Measurements from ENCODE around the gene OR11H6. TPM values are rescaled to one million over a fixed set of nuclear protein-coding genes. Genes with fewer than 3 reads are reported as not detected.
"Not testable (repeated sequence)": the region's sequence is repeated elsewhere in the genome, so short reads cannot be mapped to it uniquely, and the experiment has no call there.

The OR11H6 gene
- total RNA-seq, 4 donors from 2014 or later, result not detected

DNA sequence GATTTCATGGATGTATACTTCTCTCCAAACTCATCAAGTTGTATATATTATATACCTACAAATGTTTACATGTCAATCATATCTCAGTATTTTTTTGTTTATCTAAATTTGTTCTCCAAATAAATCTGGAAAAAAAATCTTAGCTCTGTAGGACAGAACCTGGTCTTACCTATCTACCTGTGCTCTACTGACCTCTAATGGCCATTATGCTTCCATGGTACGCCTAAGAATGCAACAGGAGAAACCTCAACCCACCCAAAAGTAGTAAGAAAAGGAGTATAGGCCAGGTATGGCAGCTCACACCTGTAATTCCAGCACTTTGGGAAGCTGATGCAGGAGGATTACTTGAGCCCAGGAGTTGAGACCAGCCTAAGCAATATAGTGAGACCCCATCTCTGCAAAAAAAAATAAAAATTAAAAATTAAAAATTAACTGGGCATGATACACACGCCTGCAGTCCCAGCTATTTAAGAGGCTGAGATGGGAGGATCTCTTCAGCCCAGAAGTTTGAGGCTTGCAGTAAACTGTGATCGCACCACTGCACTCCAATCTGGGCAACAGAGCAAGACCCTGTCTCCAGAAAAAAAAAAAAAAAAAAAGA lies 24.2 kb downstream of the OR11H6 start:
- no peaks in the 10 kb centered on the region for H3K36me3 ChIP-seq
- H3K4me1 ChIP-seq, result no peaks in the 10 kb centered on the region
- no peak overlapping the region for H3K4me3 ChIP-seq
- 60 to 83% methylated on average over 2 of the region's 3 CpGs for WGBS, 2 donors (ENCODE audit: low coverage in 1 of 2)
- peaks cover 0 to 7% (median 0%) of the 10 kb centered on the region in 3 donors for H3K9me3 ChIP-seq
- no peak for ATAC-seq
- no peaks in the 10 kb centered on the region for H3K27me3 ChIP-seq
- TF ChIP-seq EP300 (IDR thresholded peaks at IDR 0.05), result no peak
- TF ChIP-seq POLR2AphosphoS5 (IDR thresholded peaks at IDR 0.05), result no peak
- TF ChIP-seq POLR2A (IDR thresholded peaks at IDR 0.05), result no peak
- no peak for TF ChIP-seq CTCF (IDR thresholded peaks at IDR 0.05)
- H3K27ac ChIP-seq, result no peak overlapping the region

GRCh38 chr14:20262642-20263128 lies 39.2 kb downstream of the OR11H6 start:
- Histone ChIP-seq H3K4me3 (no peak overlapping the region), H3K9me3 (no peaks in the 10 kb centered on the region), H3K4me1 (no peaks in the 10 kb centered on the region), H3K27me3 (no peaks in the 10 kb centered on the region), H3K36me3 (no peaks in the 10 kb centered on the region), H3K27ac (no peak overlapping the region)
- 41 to 83% methylated on average over 1 to 2 of the region's 3 CpGs for WGBS, 2 donors (ENCODE audit: low coverage in 1 of 2)
- ATAC-seq, result no peak
- TF ChIP-seq POLR2AphosphoS5 (IDR thresholded peaks at IDR 0.05) (no peak), CTCF (IDR thresholded peaks at IDR 0.05) (no peak), EP300 (IDR thresholded peaks at IDR 0.05) (no peak), POLR2A (IDR thresholded peaks at IDR 0.05) (no peak)

DNA sequence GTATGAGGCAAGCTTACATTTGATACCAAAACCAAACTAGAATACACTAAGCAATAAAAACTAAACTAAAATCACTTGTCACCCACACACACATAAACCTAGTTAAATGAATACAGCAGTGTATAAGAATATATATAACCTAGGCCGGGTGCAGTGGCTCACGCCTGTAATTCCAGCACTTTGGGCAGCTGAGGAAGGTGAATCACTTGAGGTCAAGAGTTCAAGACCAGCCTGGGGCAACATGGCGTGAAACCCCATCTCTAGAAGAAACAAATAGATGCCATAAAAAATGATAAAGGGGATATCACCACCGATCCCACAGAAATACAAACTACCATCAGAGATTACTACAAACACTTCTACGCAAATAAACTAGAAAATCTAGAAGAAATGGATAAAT lies 40.9 kb downstream of the OR11H6 start:
- not testable (repeated sequence) for H3K4me3 ChIP-seq, H3K9me3 ChIP-seq, H3K27ac ChIP-seq, H3K4me1 ChIP-seq, H3K36me3 ChIP-seq, H3K27me3 ChIP-seq, ATAC-seq
- 94% methylated on average over 5 of the region's 5 CpGs; no CpG with 5 or more reads in 1 of the 2 donors for WGBS, 2 donors (ENCODE audit: low coverage in 1 of 2)

DNA sequence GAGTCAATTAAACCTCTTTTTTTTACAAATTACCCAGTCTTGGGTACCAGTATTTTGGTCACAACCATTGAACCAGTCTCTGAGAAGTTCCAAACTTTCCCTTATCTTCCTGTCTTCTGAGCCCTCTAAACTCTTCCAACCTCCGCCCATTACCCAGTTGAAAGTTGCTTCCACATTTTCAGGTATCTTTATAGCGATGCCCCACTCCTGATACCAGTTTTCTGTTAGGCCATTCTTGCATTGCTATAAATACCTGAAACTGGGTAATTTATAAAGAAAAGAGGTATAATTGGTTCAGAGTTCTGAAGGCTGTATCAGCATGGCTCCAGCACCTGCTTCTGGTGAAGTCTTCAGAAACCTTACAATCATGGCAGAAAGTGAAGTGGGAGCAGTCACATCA lies 50.6 kb downstream of the OR11H6 start:
- Histone ChIP-seq H3K4me1 (no peaks in the 10 kb centered on the region), H3K36me3 (peaks cover 0 to 17% of the 10 kb centered on the region in 2 donors), H3K27me3 (no peaks in the 10 kb centered on the region), H3K9me3 (peaks cover 0 to 19% (median 0%) of the 10 kb centered on the region in 3 donors), H3K4me3 (no peak overlapping the region), H3K27ac (no peak overlapping the region)
- ATAC-seq, result no peak
- 96 to 100% methylated on average over 1 to 2 of the region's 2 CpGs for WGBS, 2 donors (ENCODE audit: low coverage in 1 of 2)
- TF ChIP-seq CTCF (IDR thresholded peaks at IDR 0.05), result no peak
- TF ChIP-seq POLR2A (IDR thresholded peaks at IDR 0.05), result no peak
- no peak for TF ChIP-seq POLR2AphosphoS5 (IDR thresholded peaks at IDR 0.05)
- TF ChIP-seq EP300 (IDR thresholded peaks at IDR 0.05), result no peak

Small RNA genes lying within 50 kb of the gene (small RNA-seq; reads per million reads assigned to genes)
- gene GTF2IP22, result 0 reads per million in 4 donors

Other genes starting within 250 kb of the OR11H6 start
- gene OR4K15, start 248.1 kb upstream of the OR11H6 start, total RNA-seq, result not detected
- not detected for gene OR4Q2, start 221.5 kb upstream of the OR11H6 start, total RNA-seq
- not detected for gene OR4K14, start 204.4 kb upstream of the OR11H6 start, total RNA-seq
- gene OR4K13, start 187.7 kb upstream of the OR11H6 start, total RNA-seq, result under 1 TPM in 1 of 4 donors, not detected in 3; 0.12 TPM
- not detected for gene OR4L1, start 163.7 kb upstream of the OR11H6 start, total RNA-seq
- not detected for gene OR4K17, start 113.0 kb upstream of the OR11H6 start, total RNA-seq
- not detected for gene OR4N5, start 84.9 kb upstream of the OR11H6 start, total RNA-seq
- gene OR11G2, start 32.8 kb upstream of the OR11H6 start, total RNA-seq, result not detected
- gene OR11H7, start 5.3 kb downstream of the OR11H6 start, total RNA-seq, result under 1 TPM in 1 of 4 donors, not detected in 3; 0.50 TPM
- not detected for gene OR11H4, start 15.6 kb downstream of the OR11H6 start, total RNA-seq
- 10 to 100 TPM in 2 of 4 donors, 1 to 10 TPM in 2; 8.1 to 10.9 (median 10.0) TPM for gene TTC5, start 82.2 kb downstream of the OR11H6 start, total RNA-seq
- 10 to 100 TPM; 33.4 to 64.8 (median 39.5) TPM for gene CCNB1IP1, start 109.6 kb downstream of the OR11H6 start, total RNA-seq
- gene PARP2, start 119.9 kb downstream of the OR11H6 start, total RNA-seq, result 10 to 100 TPM in 2 of 4 donors, 1 to 10 TPM in 2; 8.2 to 18.1 (median 9.9) TPM
- 10 to 100 TPM; 12.9 to 27.6 (median 20.5) TPM for gene TEP1, start 189.8 kb downstream of the OR11H6 start, total RNA-seq
- gene KLHL33, start 212.5 kb downstream of the OR11H6 start, total RNA-seq, result 1 to 10 TPM in 2 of 4 donors, under 1 TPM in 2; 0.27 to 2.6 (median 1.1) TPM
- 10 to 100 TPM; 28.2 to 44.4 (median 34.4) TPM for gene OSGEP, start 231.1 kb downstream of the OR11H6 start, total RNA-seq
- gene APEX1, start 231.5 kb downstream of the OR11H6 start, total RNA-seq, result 100 to 1,000 TPM in 1 of 4 donors, 10 to 100 TPM in 3; 86.2 to 120 (median 98.0) TPM
- gene PIP4P1, start 237.7 kb downstream of the OR11H6 start, total RNA-seq, result 10 to 100 TPM; 12.2 to 23.2 (median 20.1) TPM
- 10 to 100 TPM in 3 of 4 donors, 1 to 10 TPM in 1; 3.0 to 71.2 (median 19.9) TPM for gene PNP, start 245.7 kb downstream of the OR11H6 start, total RNA-seq